ENCODE results near the gene ANKRD62.
"Not testable (repeated sequence)": the region's sequence is repeated elsewhere in the genome, so short reads cannot be mapped to it uniquely, and the experiment has no call there.

ANKRD62 gene

DNA sequence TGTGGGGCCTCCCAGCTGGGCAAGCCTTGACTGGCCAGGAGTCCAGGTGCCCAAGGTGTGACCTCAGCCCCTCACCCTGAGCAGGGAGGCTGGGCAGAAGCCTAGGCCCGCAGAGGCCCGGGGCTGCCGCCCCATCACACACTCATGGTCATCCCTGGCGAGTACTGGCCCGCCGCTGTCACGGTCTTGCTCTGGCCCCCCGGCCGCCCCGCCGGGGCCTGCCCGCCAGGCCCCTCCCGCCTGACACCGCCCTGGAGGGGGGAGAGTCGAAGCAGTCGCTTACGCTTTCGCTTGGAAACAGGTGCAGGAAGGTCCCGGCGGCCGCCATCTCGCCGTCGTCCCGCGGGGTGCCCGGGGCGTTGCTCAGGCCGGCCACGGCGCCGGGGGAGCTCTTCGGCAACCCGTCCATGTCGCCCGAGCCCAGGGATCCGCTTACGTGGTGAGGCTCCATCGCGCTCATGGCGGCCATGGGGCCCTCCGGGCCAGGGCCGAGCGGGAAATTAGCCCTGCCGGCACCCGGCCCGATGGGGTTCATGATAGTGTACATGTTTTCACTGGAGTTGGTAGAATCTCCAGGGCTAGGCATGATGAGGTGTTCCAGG, 26.6 kb upstream of the ANKRD62 start:
- DNase-seq, result no peak

- no peak for DNase-seq
Measured at GRCh38 chr18:12067671-12068070, 26.0 kb upstream of the ANKRD62 start.

DNA sequence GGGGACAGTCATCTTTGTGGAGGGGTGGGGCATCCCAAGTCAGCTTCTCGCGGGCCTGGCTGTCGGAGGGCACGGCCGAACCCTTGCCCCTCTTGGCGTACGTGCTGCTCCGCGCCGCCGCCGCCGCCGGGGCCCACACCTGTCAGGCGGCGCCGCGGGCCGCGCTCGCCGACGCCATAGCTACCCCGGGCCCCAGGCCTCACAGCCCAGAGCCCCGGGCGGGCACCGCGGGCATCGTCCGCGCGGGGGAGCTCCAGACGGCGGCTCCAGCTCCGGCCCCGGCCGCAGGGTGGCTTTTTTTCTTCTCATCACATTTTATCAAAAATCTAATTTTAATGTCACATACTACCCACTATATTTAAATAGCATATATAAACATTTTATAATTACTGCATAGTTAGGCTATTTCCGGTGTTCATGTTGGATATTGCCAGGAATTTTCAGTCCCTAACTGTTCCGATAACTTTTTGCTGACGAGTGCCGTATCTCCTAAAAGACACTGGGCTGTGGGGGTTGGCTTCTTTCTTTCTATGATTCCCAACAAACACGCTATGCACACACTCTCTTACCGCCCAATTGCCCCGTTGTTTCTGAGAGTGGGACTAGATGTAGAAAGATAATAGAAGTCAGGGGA, 25.2 kb upstream of the ANKRD62 start:
- not testable (repeated sequence) for DNase-seq

DNA sequence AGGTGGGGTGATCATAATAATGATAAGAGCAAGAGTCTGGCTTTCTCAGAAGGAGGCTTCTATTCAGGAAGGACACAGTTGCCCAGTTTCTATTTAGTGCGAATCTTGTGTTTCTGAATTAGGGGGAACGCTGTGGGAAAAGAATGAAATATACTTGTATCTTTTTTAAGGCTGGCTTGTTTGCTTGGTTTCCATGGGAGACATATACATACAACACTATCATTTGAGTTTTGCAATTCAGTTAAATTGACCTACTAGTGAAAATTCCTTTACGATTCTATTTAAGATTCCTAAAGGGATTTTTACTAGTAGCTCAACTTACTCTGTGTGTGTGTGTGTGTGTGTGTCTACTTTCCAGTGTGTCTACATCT, 24.7 kb upstream of the ANKRD62 start:
- DNase-seq, result no peak

DNA sequence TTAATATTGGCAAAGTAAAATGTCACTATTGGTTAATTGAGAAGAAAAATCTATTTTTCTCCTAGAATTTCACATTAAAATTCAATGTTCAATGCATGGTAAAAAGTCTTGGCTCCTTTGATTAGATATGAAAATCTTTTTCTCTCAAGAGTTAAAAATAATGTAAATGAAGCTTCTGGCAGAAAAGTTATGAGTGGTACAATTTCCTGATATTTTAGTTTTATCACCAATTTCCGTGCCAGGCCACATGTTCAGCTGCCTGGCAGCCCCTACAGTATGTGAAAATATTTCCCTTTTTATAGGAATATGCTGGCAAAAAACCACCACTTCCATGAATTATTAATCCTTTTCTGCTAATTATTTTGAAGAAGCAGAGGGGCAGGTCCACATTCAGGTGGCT, 22.6 kb upstream of the ANKRD62 start:
- not testable (repeated sequence) for DNase-seq

- DNase-seq, result no peak
Measured at GRCh38 chr18:12072996-12073395, 20.6 kb upstream of the ANKRD62 start.

- DNase-seq, result no peak
Measured at GRCh38 chr18:12074736-12075135, 18.9 kb upstream of the ANKRD62 start.

- DNase-seq, result no peak
Measured at GRCh38 chr18:12076424-12077140, 17.1 kb upstream of the ANKRD62 start.

DNA sequence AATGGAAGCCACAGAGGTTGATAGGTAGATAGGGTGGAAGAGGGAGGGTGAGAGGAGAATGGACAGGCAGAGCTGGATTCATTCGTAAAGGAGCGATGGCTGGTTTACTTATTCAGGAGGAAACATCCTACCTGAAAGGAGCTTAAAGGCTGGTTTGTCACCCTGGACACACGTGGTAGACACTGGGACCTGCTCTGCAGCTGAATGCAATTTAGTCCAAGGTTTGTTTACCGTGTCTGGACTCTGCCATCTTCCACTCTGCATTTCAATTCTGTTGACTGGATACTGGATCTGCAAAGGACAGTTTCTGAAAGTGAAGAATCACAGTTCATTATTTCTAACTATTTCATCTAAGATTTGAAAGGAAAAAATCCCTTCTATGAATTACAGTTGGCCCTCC, 15.6 kb upstream of the ANKRD62 start:
- DNase-seq, result not testable (repeated sequence)

- DNase-seq, result no peak
Measured at GRCh38 chr18:12079491-12080237, 14.0 kb upstream of the ANKRD62 start.

- DNase-seq, result no peak
Measured at GRCh38 chr18:12085136-12085535, 8.5 kb upstream of the ANKRD62 start.

GRCh38 chr18:12085786-12086185, 7.9 kb upstream of the ANKRD62 start:
- no peak for DNase-seq

- DNase-seq, result no peak
Measured at GRCh38 chr18:12086249-12086648, 7.4 kb upstream of the ANKRD62 start.

GRCh38 chr18:12086677-12087470, 6.8 kb upstream of the ANKRD62 start:
- no peak for DNase-seq

- no peak for DNase-seq
Measured at GRCh38 chr18:12087471-12088025, 6.1 kb upstream of the ANKRD62 start.

DNA sequence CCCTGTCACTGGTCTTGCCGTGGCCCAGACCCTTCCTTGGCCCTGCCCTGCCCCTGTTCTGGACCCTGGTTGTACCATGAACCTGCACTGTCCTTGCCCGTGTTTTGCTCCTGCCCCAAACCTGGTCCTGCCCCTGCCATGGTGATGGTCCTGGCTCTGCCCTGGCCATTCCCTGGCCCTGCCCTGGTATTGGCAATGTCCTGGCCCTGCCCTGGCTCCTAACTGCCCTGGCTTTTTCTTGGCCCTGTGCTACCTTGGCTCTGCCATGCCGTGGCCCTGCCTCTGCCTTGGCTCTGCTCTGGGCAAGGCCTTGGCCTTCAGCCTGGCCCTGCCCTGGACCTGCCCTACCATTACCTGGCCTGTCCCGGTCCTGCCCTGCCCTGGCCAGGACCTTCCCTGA, 5.5 kb upstream of the ANKRD62 start:
- no peak for DNase-seq

- no peak for DNase-seq
Measured at GRCh38 chr18:12088731-12089375, 4.8 kb upstream of the ANKRD62 start.

- no peak for DNase-seq
Measured at GRCh38 chr18:12091538-12092141, 2.0 kb upstream of the ANKRD62 start.

DNA sequence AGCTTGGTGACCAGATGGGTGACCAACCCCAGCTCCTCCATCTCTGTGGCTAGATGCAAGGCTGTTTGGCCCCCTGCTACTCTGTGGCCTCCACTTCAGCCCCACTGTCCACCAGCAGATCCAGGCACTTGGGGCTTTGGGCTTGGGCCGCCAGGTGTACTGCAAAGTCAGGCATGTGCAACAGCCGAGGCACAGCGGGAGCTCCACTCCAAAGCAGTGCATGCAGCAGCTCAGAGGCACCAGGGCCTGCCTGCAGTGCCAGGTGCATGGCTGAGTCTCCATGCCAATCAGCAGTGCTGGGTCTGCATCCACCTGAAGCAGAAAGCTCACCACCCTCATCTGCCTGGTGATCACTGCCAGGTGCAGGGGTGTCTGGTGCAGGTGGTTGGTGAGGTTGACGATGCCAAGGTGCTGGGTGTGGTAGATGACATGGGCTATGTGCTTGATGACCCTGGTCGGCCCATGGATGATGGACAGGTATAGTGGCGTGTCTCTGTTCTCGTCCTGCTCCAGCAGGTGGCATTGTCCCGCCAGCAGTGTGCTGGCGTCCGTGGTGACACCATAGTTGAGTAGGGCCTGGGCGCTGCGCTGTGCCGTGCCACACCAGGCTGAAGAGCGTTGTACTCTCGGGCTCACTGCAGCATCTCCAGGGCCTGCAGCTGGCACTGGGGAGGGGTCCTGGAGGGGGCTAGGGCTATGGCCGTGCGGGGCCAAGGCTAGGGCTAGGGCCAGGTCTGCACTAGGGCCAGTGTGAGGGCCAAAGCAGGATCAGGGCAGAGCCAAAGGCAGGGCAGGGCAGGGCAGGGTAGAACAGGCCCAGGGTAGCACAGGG, 1.0 kb upstream of the ANKRD62 start:
- DNase-seq, result no peak

GRCh38 chr18:12098374-12098773, 4.7 kb downstream of the ANKRD62 start:
- DNase-seq, result no peak

- DNase-seq, result no peak
Measured at GRCh38 chr18:12099160-12099559, 5.5 kb downstream of the ANKRD62 start.
